SK-N-SH treated with all-trans-retinoic acid at 6 μM for 48 hours (cell line): ENCODE data around the gene NTNG1.

Experiments used
- ATAC-seq: fragments of 200-7000 bp; cut with Tn5 transposase; 3 replicates; pipeline ENCODE4 v1.9.1; 2020; ENCODE audit warnings: mild to moderate bottlenecking, moderate library complexity
- ARNTL ChIP-seq: fragments of 450-650 bp; formaldehyde crosslinking; IDR thresholded peaks from 2 replicates; pipeline ENCODE4 v1.5.0; 2020; ENCODE audit warnings: low read depth, mild to moderate bottlenecking, moderate library complexity, borderline replicate concordance
- CREB5 ChIP-seq: fragments of 250-450 bp; sonication (Bioruptor Pico); IDR thresholded peaks from 2 replicates; pipeline ENCODE4 v1.5.1; 2020; ENCODE audit warnings: low read depth, mild to moderate bottlenecking, moderate library complexity
- CSDC2 ChIP-seq: fragments of 250-450 bp; sonication (Bioruptor Pico); IDR thresholded peaks from 2 replicates; pipeline ENCODE4 v1.5.0; 2020; ENCODE audit warnings: mild to moderate bottlenecking, moderate library complexity
- CSRNP3 ChIP-seq: fragments of 250-450 bp; sonication (Bioruptor Pico); IDR thresholded peaks from 2 replicates; pipeline ENCODE4 v1.5.1; 2021; ENCODE audit warnings: mild to moderate bottlenecking, moderate library complexity
- ESRRG ChIP-seq: fragments of 250-450 bp; sonication (Bioruptor Pico); IDR thresholded peaks from 2 replicates; pipeline ENCODE4 v1.6.1; 2021; ENCODE audit warnings: mild to moderate bottlenecking
- GLIS3 ChIP-seq: fragments of 250-450 bp; sonication (Bioruptor Pico); IDR thresholded peaks from 2 replicates; pipeline ENCODE4 v1.5.0; 2020; ENCODE audit warnings: mild to moderate bottlenecking, moderate library complexity
- OSR1 ChIP-seq: fragments of 250-450 bp; sonication (Bioruptor Pico); IDR thresholded peaks from 2 replicates; pipeline ENCODE4 v1.8.0; 2022; ENCODE audit warnings: moderate library complexity, mild to moderate bottlenecking, inconsistent platforms
- PATZ1 ChIP-seq: fragments of 250-450 bp; sonication (Bioruptor Pico); IDR thresholded peaks from 2 replicates; pipeline ENCODE4 v1.8.0; 2020; ENCODE audit warnings: mild to moderate bottlenecking, moderate library complexity, borderline replicate concordance
- PPARA ChIP-seq: fragments of 250-450 bp; sonication (Bioruptor Pico); IDR thresholded peaks from 2 replicates; pipeline ENCODE4 v1.5.0; 2020; ENCODE audit warnings: mild to moderate bottlenecking, borderline replicate concordance
- SNAI2 ChIP-seq: fragments of 250-450 bp; sonication (Bioruptor Pico); IDR thresholded peaks from 2 replicates; pipeline ENCODE4 v1.5.0; 2020; ENCODE audit warnings: mild to moderate bottlenecking, moderate library complexity
- TCF4 ChIP-seq: fragments of 250-450 bp; sonication (Bioruptor Pico); IDR thresholded peaks from 2 replicates; pipeline ENCODE4 v1.8.0; 2021; ENCODE audit warnings: mild to moderate bottlenecking, moderate library complexity, borderline replicate concordance
- TOX ChIP-seq: fragments of 250-450 bp; sonication (Bioruptor Pico); IDR thresholded peaks from 2 replicates; pipeline ENCODE4 v1.8.0; 2021; ENCODE audit warnings: mild to moderate bottlenecking, moderate library complexity, borderline replicate concordance
- ZFP3 ChIP-seq: fragments of 250-450 bp; sonication (Bioruptor Pico); IDR thresholded peaks from 2 replicates; pipeline ENCODE4 v1.5.0; 2020; ENCODE audit warnings: mild to moderate bottlenecking, moderate library complexity
- ZFP30 ChIP-seq: fragments of 450-650 bp; formaldehyde crosslinking; IDR thresholded peaks from 2 replicates; pipeline ENCODE4 v1.5.0; 2022; ENCODE audit warnings: mild to moderate bottlenecking, moderate library complexity
- ZNF565 ChIP-seq: fragments of 450-650 bp; formaldehyde crosslinking; conservative IDR thresholded peaks from 2 replicates; pipeline ENCODE4 v1.5.0; 2020; ENCODE audit warnings: low read depth, mild to moderate bottlenecking, moderate library complexity
- ZNF70 ChIP-seq: fragments of 450-650 bp; formaldehyde crosslinking; IDR thresholded peaks from 2 replicates; pipeline ENCODE4 v1.5.0; 2020; ENCODE audit warnings: mild to moderate bottlenecking, moderate library complexity
- ZNF8 ChIP-seq: fragments of 450-650 bp; formaldehyde crosslinking; IDR thresholded peaks from 2 replicates; pipeline ENCODE4 v1.5.0; 2020; ENCODE audit warnings: mild to moderate bottlenecking, moderate library complexity
- TF ChIP-seq, protein P1 (sequence below): fragments of 250-450 bp; sonication (Bioruptor Pico); IDR thresholded peaks from 2 replicates; pipeline ENCODE4 v1.5.0; 2020; ENCODE audit warnings: mild to moderate bottlenecking, moderate library complexity
- TF ChIP-seq, protein P2 (sequence below): fragments of 250-450 bp; sonication (Bioruptor Pico); IDR thresholded peaks from 2 replicates; pipeline ENCODE4 v1.8.0; 2021; ENCODE audit warnings: low read depth, mild to moderate bottlenecking, moderate library complexity, borderline replicate concordance

The NTNG1 gene

DNA sequence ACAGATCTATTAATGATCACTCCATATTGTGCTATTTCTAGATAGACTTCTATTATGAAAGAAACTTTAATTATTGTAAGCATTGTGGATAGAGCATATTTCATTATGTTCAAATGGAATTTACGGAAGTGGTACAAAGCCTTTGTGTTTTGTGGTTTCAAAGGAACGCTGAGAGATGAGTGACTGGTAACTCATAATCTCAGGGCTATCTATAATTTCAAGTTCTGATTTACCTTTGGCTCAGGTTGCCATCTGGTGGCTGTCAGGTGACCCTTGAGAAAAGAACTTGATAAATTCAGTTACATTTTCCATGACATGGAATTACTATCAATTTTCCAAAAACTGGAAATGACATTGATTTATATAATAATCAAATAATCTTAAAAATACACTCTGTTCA is 12.2 kb downstream of the NTNG1 start:
- ATAC-seq: no peak
- TF ChIP-seq TOX (CRISPR knock-in tag): no peak
- no peak for TF ChIP-seq PPARA (CRISPR knock-in tag)
- TF ChIP-seq TCF4 (CRISPR knock-in tag): no peak
- TF ChIP-seq ZNF8 (CRISPR knock-in tag): no peak
- no peak for TF ChIP-seq PATZ1 (CRISPR knock-in tag)
- TF ChIP-seq GLIS3 (CRISPR knock-in tag): no peak
- no peak for TF ChIP-seq CSDC2
- TF ChIP-seq ZNF70 (CRISPR knock-in tag): no peak
- TF ChIP-seq SNAI2 (CRISPR knock-in tag): no peak
- TF ChIP-seq ZNF565 (CRISPR knock-in tag): no peak
- no peak for TF ChIP-seq CREB5 (CRISPR knock-in tag)
- TF ChIP-seq, protein P1, sequence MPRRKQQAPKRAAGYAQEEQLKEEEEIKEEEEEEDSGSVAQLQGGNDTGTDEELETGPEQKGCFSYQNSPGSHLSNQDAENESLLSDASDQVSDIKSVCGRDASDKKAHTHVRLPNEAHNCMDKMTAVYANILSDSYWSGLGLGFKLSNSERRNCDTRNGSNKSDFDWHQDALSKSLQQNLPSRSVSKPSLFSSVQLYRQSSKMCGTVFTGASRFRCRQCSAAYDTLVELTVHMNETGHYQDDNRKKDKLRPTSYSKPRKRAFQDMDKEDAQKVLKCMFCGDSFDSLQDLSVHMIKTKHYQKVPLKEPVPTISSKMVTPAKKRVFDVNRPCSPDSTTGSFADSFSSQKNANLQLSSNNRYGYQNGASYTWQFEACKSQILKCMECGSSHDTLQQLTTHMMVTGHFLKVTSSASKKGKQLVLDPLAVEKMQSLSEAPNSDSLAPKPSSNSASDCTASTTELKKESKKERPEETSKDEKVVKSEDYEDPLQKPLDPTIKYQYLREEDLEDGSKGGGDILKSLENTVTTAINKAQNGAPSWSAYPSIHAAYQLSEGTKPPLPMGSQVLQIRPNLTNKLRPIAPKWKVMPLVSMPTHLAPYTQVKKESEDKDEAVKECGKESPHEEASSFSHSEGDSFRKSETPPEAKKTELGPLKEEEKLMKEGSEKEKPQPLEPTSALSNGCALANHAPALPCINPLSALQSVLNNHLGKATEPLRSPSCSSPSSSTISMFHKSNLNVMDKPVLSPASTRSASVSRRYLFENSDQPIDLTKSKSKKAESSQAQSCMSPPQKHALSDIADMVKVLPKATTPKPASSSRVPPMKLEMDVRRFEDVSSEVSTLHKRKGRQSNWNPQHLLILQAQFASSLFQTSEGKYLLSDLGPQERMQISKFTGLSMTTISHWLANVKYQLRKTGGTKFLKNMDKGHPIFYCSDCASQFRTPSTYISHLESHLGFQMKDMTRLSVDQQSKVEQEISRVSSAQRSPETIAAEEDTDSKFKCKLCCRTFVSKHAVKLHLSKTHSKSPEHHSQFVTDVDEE: no peak
- TF ChIP-seq ZFP3 (CRISPR knock-in tag): no peak
- no peak for TF ChIP-seq ZFP30
- TF ChIP-seq, all 23 proteins: peak for 0

- TF ChIP-seq OSR1 (no peak), ESRRG (CRISPR knock-in tag) (no peak), TOX (CRISPR knock-in tag) (no peak), PPARA (CRISPR knock-in tag) (no peak), ARNTL (no peak), CSRNP3 (CRISPR knock-in tag) (no peak), ZFP30 (no peak), ZFP3 (CRISPR knock-in tag) (no peak), GLIS3 (CRISPR knock-in tag) (no peak), ZNF70 (CRISPR knock-in tag) (no peak), CSDC2 (no peak), CREB5 (CRISPR knock-in tag) (no peak), TCF4 (CRISPR knock-in tag) (no peak), ZNF8 (CRISPR knock-in tag) (no peak), ZNF565 (CRISPR knock-in tag) (no peak)
- TF ChIP-seq, protein P1: no peak
- TF ChIP-seq, protein P2, sequence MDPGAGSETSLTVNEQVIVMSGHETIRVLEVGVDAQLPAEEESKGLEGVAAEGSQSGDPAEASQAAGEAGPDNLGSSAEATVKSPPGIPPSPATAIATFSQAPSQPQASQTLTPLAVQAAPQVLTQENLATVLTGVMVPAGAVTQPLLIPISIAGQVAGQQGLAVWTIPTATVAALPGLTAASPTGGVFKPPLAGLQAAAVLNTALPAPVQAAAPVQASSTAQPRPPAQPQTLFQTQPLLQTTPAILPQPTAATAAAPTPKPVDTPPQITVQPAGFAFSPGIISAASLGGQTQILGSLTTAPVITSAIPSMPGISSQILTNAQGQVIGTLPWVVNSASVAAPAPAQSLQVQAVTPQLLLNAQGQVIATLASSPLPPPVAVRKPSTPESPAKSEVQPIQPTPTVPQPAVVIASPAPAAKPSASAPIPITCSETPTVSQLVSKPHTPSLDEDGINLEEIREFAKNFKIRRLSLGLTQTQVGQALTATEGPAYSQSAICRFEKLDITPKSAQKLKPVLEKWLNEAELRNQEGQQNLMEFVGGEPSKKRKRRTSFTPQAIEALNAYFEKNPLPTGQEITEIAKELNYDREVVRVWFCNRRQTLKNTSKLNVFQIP: no peak
- TF ChIP-seq, all 23 proteins: peak for 0
- no peak for ATAC-seq
Measured at GRCh38 chr1:107158496-107158895, 17.7 kb downstream of the NTNG1 start.
